H1 (cell line): ENCODE measurements around the gene GPC3. TPM values are rescaled to one million over a fixed set of nuclear protein-coding genes. Genes with fewer than 3 reads are reported as not detected.

ENCODE experiments used
- CTCF ChIA-PET: fragments of 300-600 bp; sonication (Branson Sonifier 250); formaldehyde crosslinking; loops from one replicate; lab custom pipeline; 2021; ENCODE audit not compliant: partially characterized antibody; lab: Charles Lee
- POLR2A ChIA-PET: fragments of 300-600 bp; sonication (Branson Sonifier 250); formaldehyde crosslinking; loops from one replicate; lab custom pipeline; 2021; ENCODE audit warnings: inconsistent platforms; ENCODE audit not compliant: partially characterized antibody; lab: Charles Lee
- DNase-seq, 2 experiments: peaks; one replicate each; pipeline versions ENCODE4 v3.0.0 to v3.0.0-alpha.2; 2010 to 2022; ENCODE audit warnings: low spot score in 2 of 2, low read depth in 1 of 2, mixed read lengths in 1 of 2
- FAIRE-seq: peaks from 2 replicates; lab custom pipeline; 2011; peaks lifted over from hg19 to GRCh38; lab: Jason Lieb, UNC
- H2AFZ ChIP-seq: 2 replicates; pipeline ENCODE4 v1.8.1; 2012; ENCODE audit warnings: low read length, inconsistent platforms
- H2AK5ac ChIP-seq: 2 replicates; pipeline ENCODE4 v1.6.1; 2013; ENCODE audit warnings: low read depth, low read length
- H2BK120ac ChIP-seq: replicated peaks from 2 replicates; pipeline ENCODE3; 2013; ENCODE audit warnings: low read depth, low read length, inconsistent platforms
- H2BK12ac ChIP-seq: 2 replicates; pipeline ENCODE4 v1.6.1; 2013; ENCODE audit warnings: low read depth, low read length
- H2BK15ac ChIP-seq: 2 replicates; pipeline ENCODE4 v1.6.1; 2013; ENCODE audit warnings: low read length
- H2BK20ac ChIP-seq: 2 replicates; pipeline ENCODE4 v1.6.1; 2013; ENCODE audit warnings: low read length
- H2BK5ac ChIP-seq: 2 replicates; pipeline ENCODE4 v1.6.1; 2013; ENCODE audit warnings: low read depth, low read length
- H3K14ac ChIP-seq: 2 replicates; pipeline ENCODE4 v1.6.1; 2013; ENCODE audit warnings: inconsistent platforms; ENCODE audit not compliant: insufficient read length
- H3K18ac ChIP-seq: 2 replicates; pipeline ENCODE4 v1.6.1; 2013; ENCODE audit warnings: low read length; ENCODE audit errors: extremely low read depth
- H3K23ac ChIP-seq: 2 replicates; pipeline ENCODE4 v1.6.1; 2013; ENCODE audit warnings: inconsistent platforms; ENCODE audit not compliant: insufficient read length
- H3K23me2 ChIP-seq: 2 replicates; pipeline ENCODE4 v1.6.1; 2013; ENCODE audit warnings: low read depth, low read length
- H3K27ac ChIP-seq: 2 replicates; pipeline ENCODE4 v1.6.1; 2011; ENCODE audit warnings: low read depth, low read length, inconsistent platforms
- H3K27me3 ChIP-seq, 4 experiments: replicated peaks in 1 of 4; 1 replicate in 1 of 4; 2 replicates in 3 of 4; pipeline versions ENCODE4 v1.6.1 to v1.8.1; 2011 to 2013; ENCODE audit warnings: low read length in 3 of 4, mild to moderate bottlenecking in 3 of 4, inconsistent platforms in 2 of 4, mixed read lengths in 2 of 4, moderate library complexity in 1 of 4; ENCODE audit not compliant: control insufficient read depth in 3 of 4, insufficient read depth in 3 of 4; ENCODE audit errors: extremely low read depth in 1 of 4
- H3K36me3 ChIP-seq, 4 experiments: 2 replicates each; pipeline versions ENCODE4 v1.6.1 to v1.8.1; 2011 to 2013; ENCODE audit warnings: mild to moderate bottlenecking in 4 of 4, low read length in 3 of 4, moderate library complexity in 2 of 4, control low read depth in 1 of 4, inconsistent platforms in 1 of 4; ENCODE audit not compliant: insufficient read depth in 4 of 4, control insufficient read depth in 2 of 4
- H3K4ac ChIP-seq: replicated peaks from 2 replicates; pipeline ENCODE3; 2013; ENCODE audit warnings: low read length, low read depth, mixed read lengths, inconsistent platforms; ENCODE audit not compliant: insufficient read length
- H3K4me1 ChIP-seq, 4 experiments: replicated peaks in 1 of 4; 1 replicate in 1 of 4; 2 replicates in 3 of 4; pipeline versions ENCODE4 v1.6.1 to v1.8.1; 2011 to 2013; ENCODE audit warnings: low read length in 3 of 4, inconsistent platforms in 2 of 4, mixed read lengths in 1 of 4; ENCODE audit not compliant: insufficient read depth in 4 of 4, control insufficient read depth in 3 of 4
- H3K4me2 ChIP-seq, 2 experiments: 2 replicates each; pipeline versions ENCODE4 v1.6.1 to v1.8.1; 2011 to 2013; ENCODE audit warnings: low read depth in 2 of 2, low read length in 2 of 2, control low read depth in 1 of 2, inconsistent platforms in 1 of 2, mild to moderate bottlenecking in 1 of 2; ENCODE audit not compliant: insufficient read depth in 1 of 2
- H3K4me3 ChIP-seq, 4 experiments: fragments of 200-600, 300-600 bp in 1 of 4; sonication (generic), shearing (Covaris generic), sonication (Bioruptor Twin) in 1 of 4; 2 replicates each; pipeline versions ENCODE4 v1.5.1 to v1.8.1; 2011 to 2016; ENCODE audit warnings: low read length in 4 of 4, low read depth in 3 of 4, control low read depth in 2 of 4, inconsistent platforms in 2 of 4, mild to moderate bottlenecking in 2 of 4, mixed read lengths in 1 of 4, moderate library complexity in 1 of 4; ENCODE audit not compliant: insufficient read depth in 2 of 4; ENCODE audit errors: extremely low read depth in 1 of 4
- H3K56ac ChIP-seq: replicated peaks from 2 replicates; pipeline ENCODE3; 2013; ENCODE audit warnings: low read depth, mild to moderate bottlenecking, mixed read lengths, low read length, inconsistent platforms; ENCODE audit not compliant: insufficient read length
- H3K79me1 ChIP-seq: 2 replicates; pipeline ENCODE4 v1.6.1; 2013; ENCODE audit warnings: low read depth, low read length, control low read depth
- H3K79me2 ChIP-seq, 2 experiments: 2 replicates each; pipeline versions ENCODE4 v1.6.1 to v1.8.1; 2012 to 2013; ENCODE audit warnings: low read length in 2 of 2, mild to moderate bottlenecking in 2 of 2, inconsistent platforms in 1 of 2; ENCODE audit not compliant: insufficient read depth in 2 of 2, control insufficient read depth in 1 of 2
- H3K9ac ChIP-seq, 4 experiments: replicated peaks in 1 of 4; 1 replicate in 1 of 4; 2 replicates in 3 of 4; pipeline versions ENCODE4 v1.6.1 to v1.8.1; 2011 to 2013; ENCODE audit warnings: low read depth in 3 of 4, low read length in 3 of 4, control low read depth in 2 of 4, mild to moderate bottlenecking in 2 of 4, moderate library complexity in 2 of 4, inconsistent platforms in 1 of 4; ENCODE audit errors: extremely low read depth in 1 of 4
- H3K9me3 ChIP-seq, 2 experiments: 2 replicates each; pipeline versions ENCODE4 v1.6.1 to v1.8.1; 2012 to 2013; ENCODE audit warnings: mild to moderate bottlenecking in 2 of 2, moderate library complexity in 2 of 2, control low read depth in 1 of 2, inconsistent platforms in 1 of 2, low read depth in 1 of 2, low read length in 1 of 2, mixed read lengths in 1 of 2; ENCODE audit not compliant: insufficient read depth in 2 of 2
- H4K20me1 ChIP-seq, 2 experiments: replicated peaks in 1 of 2; 2 replicates each; pipeline versions ENCODE3 to v1.8.1; 2011 to 2013; ENCODE audit warnings: inconsistent platforms in 2 of 2, low read length in 2 of 2, mild to moderate bottlenecking in 1 of 2; ENCODE audit not compliant: insufficient read depth in 2 of 2, control insufficient read depth in 1 of 2
- H4K5ac ChIP-seq: 2 replicates; pipeline ENCODE4 v1.6.1; 2013; ENCODE audit warnings: low read length, low read depth, mixed read lengths, inconsistent platforms; ENCODE audit not compliant: insufficient read length
- H4K8ac ChIP-seq: 2 replicates; pipeline ENCODE4 v1.8.0; 2013; ENCODE audit warnings: mild to moderate bottlenecking, moderate library complexity, low read length, inconsistent platforms; ENCODE audit not compliant: insufficient read depth; ENCODE audit errors: extremely low read depth
- H4K91ac ChIP-seq: replicated peaks from 2 replicates; pipeline ENCODE3; 2013; ENCODE audit warnings: low read length, mixed read lengths, inconsistent platforms; ENCODE audit not compliant: insufficient read length
- CEBPB ChIP-seq: IDR thresholded peaks from 2 replicates; pipeline ENCODE4 v1.6.1; 2012; ENCODE audit warnings: low read depth, low read length
- CTBP2 ChIP-seq: IDR thresholded peaks from 2 replicates; pipeline ENCODE4 v1.7.0; 2011; ENCODE audit warnings: borderline replicate concordance, mild to moderate bottlenecking, moderate library complexity, mixed read lengths, low read length; ENCODE audit not compliant: insufficient read depth, insufficient read length
- EZH2 ChIP-seq: fragments of 200-600 bp; sonication (generic); IDR thresholded peaks from 2 replicates; pipeline ENCODE4 v1.7.1; 2012; ENCODE audit warnings: low read depth, mild to moderate bottlenecking, moderate library complexity, low read length, inconsistent platforms; ENCODE audit not compliant: severe bottlenecking
- FOSL1 ChIP-seq: IDR thresholded peaks from 2 replicates; pipeline ENCODE4 v1.6.1; 2011; ENCODE audit warnings: mild to moderate bottlenecking, low read depth, low read length, moderate library complexity; ENCODE audit not compliant: insufficient read depth
- GTF2F1 ChIP-seq: IDR thresholded peaks from 2 replicates; pipeline ENCODE4 v1.6.1; 2012; ENCODE audit warnings: low read depth, low read length, improper control_type of control experiment, borderline replicate concordance
- HDAC2 ChIP-seq, 2 experiments: fragments of 300-600 bp in 1 of 2; sonication (generic) in 1 of 2; IDR thresholded peaks; 2 replicates each; pipeline ENCODE4 v1.6.1; 2011 to 2012; ENCODE audit warnings: low read depth in 2 of 2, low read length in 2 of 2, mild to moderate bottlenecking in 2 of 2, moderate library complexity in 2 of 2, borderline replicate concordance in 1 of 2, inconsistent platforms in 1 of 2
- JUN ChIP-seq: IDR thresholded peaks from 2 replicates; pipeline ENCODE4 v1.6.1; 2011; ENCODE audit warnings: low read depth, mild to moderate bottlenecking, improper control_type of control experiment, low read length
- KDM4A ChIP-seq: IDR thresholded peaks from one replicate; pipeline ENCODE4 v1.7.1; 2012; ENCODE audit warnings: low read depth, mild to moderate bottlenecking, moderate library complexity, low read length, inconsistent platforms; ENCODE audit not compliant: severe bottlenecking
- POLR2A ChIP-seq, 2 experiments: IDR thresholded peaks; 1 replicate in 1 of 2; 2 replicates in 1 of 2; pipeline ENCODE4 v1.6.1; 2011; ENCODE audit warnings: low read depth in 2 of 2, low read length in 2 of 2, mild to moderate bottlenecking in 2 of 2; ENCODE audit errors: control extremely low read depth in 1 of 2
- SAP30 ChIP-seq: fragments of 300-600 bp; sonication (generic); IDR thresholded peaks from 2 replicates; pipeline ENCODE4 v1.7.1; 2012; ENCODE audit warnings: low read length, moderate library complexity, mild to moderate bottlenecking, inconsistent platforms; ENCODE audit not compliant: insufficient read depth, insufficient replicate concordance
- SIX5 ChIP-seq: IDR thresholded peaks from 2 replicates; pipeline ENCODE4 v1.6.1; 2011; ENCODE audit warnings: mild to moderate bottlenecking, low read depth, low read length
- USF2 ChIP-seq: IDR thresholded peaks from 2 replicates; pipeline ENCODE4 v1.6.1; 2011; ENCODE audit warnings: low read length, improper control_type of control experiment
- ZNF274 ChIP-seq: IDR thresholded peaks from 2 replicates; pipeline ENCODE4 v1.7.0; 2012; ENCODE audit warnings: low read length, borderline replicate concordance; ENCODE audit errors: extremely low read depth
- WGBS, 2 experiments: shearing (Covaris generic) in 1 of 2; methylation state at CpG; one replicate each; pipeline versions ENCODE4 v1.1.6 to v1.1.7; 2013 to 2015; ENCODE audit warnings: low lambda C conversion rate in 2 of 2, mixed read lengths in 2 of 2, inconsistent platforms in 1 of 2, low coverage in 1 of 2, missing lambda C conversion rate in 1 of 2; ENCODE audit not compliant: insufficient replicate concordance in 2 of 2, insufficient coverage in 1 of 2, insufficient read length in 1 of 2; ENCODE audit errors: extremely low coverage in 1 of 2, missing lambda C conversion rate in 1 of 2; 5-methylcytosine and 5-hydroxymethylcytosine counted together
- polyA plus RNA-seq, 7 experiments: library from polyadenylated mRNA; depleted of rRNA in 3 of 7; stranded (reverse) in 5 of 7; unstranded in 2 of 7; fragments of >200 nt in 5 of 7; fragments of 200-250 nt in 2 of 7; gene quantifications; 1 replicate in 5 of 7; 2 replicates in 1 of 7; 4 replicates in 1 of 7; pipeline versions ENCODE4 v1.2.1 to v1.2.3, GENCODE V29; 2011 to 2013; ENCODE audit warnings: missing spikeins in 2 of 7, mixed read lengths in 2 of 7
- total RNA-seq: library from RNA; stranded (reverse); fragmentation: NEBNext Ultra II Directional; extraction: Animal tissue kit (Norgen Biotek cat#: 25700); gene quantifications from 2 replicates; pipeline ENCODE4 v1.2.1, GENCODE V29; 2021

The GPC3 gene
- total and polyA plus RNA-seq, 2 of the 8 experiments (the other 6 are each of a cell fraction or from before 2014, with no cell fraction given), result 64.8 to 71.9 TPM

- Histone ChIP-seq H3K27me3 (no peaks in the 10 kb centered on the region), H3K14ac (no peak overlapping the region), H4K5ac (no peak overlapping the region), H3K4ac (no peak overlapping the region), H3K4me3 (no peak overlapping the region), H3K9ac (no peak overlapping the region), H3K9me3 (no peaks in the 10 kb centered on the region), H3K56ac (no peak overlapping the region), H3K79me1 (no peaks in the 10 kb centered on the region), H3K23ac (no peak overlapping the region), H2BK5ac (no peak overlapping the region), H4K8ac (no peak overlapping the region), H3K4me2 (no peak overlapping the region), H2BK20ac (no peak overlapping the region), H2AK5ac (no peak overlapping the region), H2BK120ac (no peak overlapping the region), H3K79me2 (no peaks in the 10 kb centered on the region), H2BK12ac (no peak overlapping the region), H3K27ac (no peak overlapping the region), H3K18ac (no peak overlapping the region), H3K4me1 (peaks cover 0 to 3% (median under 1%) of the 10 kb centered on the region in 4 experiments; a peak in 2 of 7 replicates), H4K20me1 (no peaks in the 10 kb centered on the region), H3K36me3 (no peaks in the 10 kb centered on the region), H4K91ac (no peak overlapping the region), H3K23me2 (no peaks in the 10 kb centered on the region), H2AFZ (no peak overlapping the region), H2BK15ac (no peak overlapping the region)
- POLR2A ChIA-PET, result no interaction called here
- FAIRE-seq (no peak), DNase-seq (no peak)
- WGBS, 2 experiments, result 88% methylated on average over 4 of the region's 4 CpGs; no CpG with 5 or more reads in 1 of the 2 experiments
- CTCF ChIA-PET, result no interaction called here
- TF ChIP-seq POLR2A (IDR thresholded peaks at IDR 0.05; ENCODE audit: control extremely low read depth in 1 of 2, low read depth in 2 of 2, low read length in 2 of 2), result no peak
- no peak for TF ChIP-seq EZH2
- TF ChIP-seq HDAC2 (IDR thresholded peaks at IDR 0.05; ENCODE audit: borderline replicate concordance in 1 of 2, low read depth in 2 of 2, low read length in 2 of 2), result no peak
- TF ChIP-seq ZNF274, result no peak
- TF ChIP-seq CTBP2, result no peak
- TF ChIP-seq FOSL1, result no peak
- no peak for TF ChIP-seq KDM4A
- TF ChIP-seq GTF2F1, result no peak
- TF ChIP-seq SAP30, result no peak
- TF ChIP-seq CEBPB, result no peak
- TF ChIP-seq USF2, result no peak
- TF ChIP-seq JUN, result no peak
- TF ChIP-seq SIX5, result no peak
Measured at GRCh38 chrX:133869270-133869669, 116.1 kb downstream of the GPC3 start.
